NCI-H2107 (cell line): ENCODE measurements around the gene MYO15A.
A peak's percentile ranks its signal among the peaks of the same experiment; 100 is the strongest.

ENCODE experiments used
- DNase-seq: peaks from one replicate; lab custom pipeline; 2025; lab: John Stamatoyannopoulos, UW

The MYO15A gene

GRCh38 chr17:18218756-18219415, 110.3 kb downstream of the MYO15A start:
- DNase-seq, result no peak

- DNase-seq, result no peak
Measured at GRCh38 chr17:18224053-18224386, 115.5 kb downstream of the MYO15A start.

GRCh38 chr17:18224387-18225120, 116.0 kb downstream of the MYO15A start:
- DNase-seq, result no peak

GRCh38 chr17:18225121-18225641, 116.6 kb downstream of the MYO15A start, which contains the start of gene LLGL1:
TSS of gene LLGL1 (plus strand) at chr17:18225635. CDS start at chr17:18225683, 48 bp downstream.
- DNase-seq, result peak; percentile 43

- no peak for DNase-seq
Measured at GRCh38 chr17:18225642-18226283, 117.2 kb downstream of the MYO15A start.

- no peak for DNase-seq
Measured at GRCh38 chr17:18226284-18226945, 117.9 kb downstream of the MYO15A start.

- no peak for DNase-seq
Measured at GRCh38 chr17:18227635-18228034, 119.1 kb downstream of the MYO15A start.

- DNase-seq, result no peak
Measured at GRCh38 chr17:18228176-18228682, 119.7 kb downstream of the MYO15A start.

GRCh38 chr17:18229254-18229653, 120.7 kb downstream of the MYO15A start:
- no peak for DNase-seq
